Measurements from ENCODE around the gene PALB2. TPM values are rescaled to one million over a fixed set of nuclear protein-coding genes. Genes with fewer than 3 reads are reported as not detected.

PALB2 gene
- polyA plus RNA-seq, 1 donor: 17.3 TPM

Other genes starting within 250 kb of the PALB2 start
- gene COG7, start 188.1 kb downstream of the PALB2 start, polyA plus RNA-seq: 23.1 TPM
- gene GGA2, start 130.8 kb downstream of the PALB2 start, polyA plus RNA-seq: 88.5 TPM
- gene EARS2, start 84.0 kb downstream of the PALB2 start, polyA plus RNA-seq: 23.0 TPM
- gene UBFD1, start 83.6 kb downstream of the PALB2 start, polyA plus RNA-seq: 44.3 TPM
- gene NDUFAB1, start 45.0 kb downstream of the PALB2 start, polyA plus RNA-seq: 117 TPM
- gene DCTN5, start 156 bp upstream of the PALB2 start, polyA plus RNA-seq: 54.0 TPM
- 13.0 TPM for gene PLK1, start 37.6 kb upstream of the PALB2 start, polyA plus RNA-seq
- 17.6 TPM for gene ERN2, start 71.9 kb upstream of the PALB2 start, polyA plus RNA-seq
- gene CHP2, start 113.7 kb upstream of the PALB2 start, polyA plus RNA-seq: 195 TPM
- gene PRKCB, start 194.7 kb upstream of the PALB2 start, polyA plus RNA-seq: 3.1 TPM